ENCODE results near the gene CMIP.

GRCh38 chr16:81437865-81438264 is 6.7 kb upstream of the CMIP start:
- TF ChIP-seq CTCF (IDR thresholded peaks at IDR 0.05) (no peak), USF2 (IDR thresholded peaks at IDR 0.05; ENCODE audit: borderline replicate concordance, low read depth, low read length) (no peak), REST (IDR thresholded peaks at IDR 0.05; ENCODE audit: low read depth, low read length) (no peak), SIN3A (IDR thresholded peaks at IDR 0.05; ENCODE audit: borderline replicate concordance, low read depth, low read length) (no peak), GATA2 (CRISPR knock-in tag; IDR thresholded peaks at IDR 0.05) (no peak), RAD21 (IDR thresholded peaks at IDR 0.05; ENCODE audit: low read length) (no peak), NFIC (IDR thresholded peaks at IDR 0.05; ENCODE audit: borderline replicate concordance) (no peak)

Data from SK-N-SH (cell line).